Fibroblast of peridontal ligament (primary cell): ENCODE measurements around the gene CAMKK1.

Source experiments
- DNase-seq: peaks from one replicate; pipeline ENCODE4 v3.0.0-alpha.2; 2010; ENCODE audit errors: extremely low read depth

CAMKK1 gene

GRCh38 chr17:3812771-3813170, 80.1 kb downstream of the CAMKK1 start:
- no peak for DNase-seq

- no peak for DNase-seq
These were observed 80.6 kb downstream of the CAMKK1 start for GRCh38 chr17:3812284-3812683.
